Measurements from ENCODE around the gene PRTG. TPM values are rescaled to one million over a fixed set of nuclear protein-coding genes. Genes with fewer than 3 reads are reported as not detected.
A peak's percentile ranks its signal among the peaks of the same experiment; 100 is the strongest.
"Not testable (repeated sequence)": the region's sequence is repeated elsewhere in the genome, so short reads cannot be mapped to it uniquely, and the experiment has no call there.

Gene PRTG
- total RNA-seq, 1 donor from 2014 or later = under 0.01 TPM

GRCh38 chr15:55764398-55764797 is 21.4 kb upstream of the PRTG start:
- FAIRE-seq (no peak), DNase-seq (ENCODE audit: low read depth) (no peak)
- Histone ChIP-seq H3K27me3 (ENCODE audit: control insufficient read depth, insufficient read depth, low read length) (no peaks in the 10 kb centered on the region), H3K36me3 (ENCODE audit: control insufficient read depth, insufficient read depth, low read length) (no peaks in the 10 kb centered on the region), H3K4me3 (ENCODE audit: low read depth, low read length) (no peak overlapping the region)
- no peak for TF ChIP-seq CTCF (IDR thresholded peaks at IDR 0.05; ENCODE audit: insufficient read depth, low read length, severe bottlenecking)

- no peaks in the 10 kb centered on the region for H3K36me3 ChIP-seq (ENCODE audit: control insufficient read depth, insufficient read depth, low read length)
- TF ChIP-seq CTCF (IDR thresholded peaks at IDR 0.05; ENCODE audit: insufficient read depth, low read length, severe bottlenecking) = no peak
- H3K4me3 ChIP-seq (ENCODE audit: low read depth, low read length) = no peak overlapping the region
- FAIRE-seq = no peak
- H3K27me3 ChIP-seq (ENCODE audit: control insufficient read depth, insufficient read depth, low read length) = no peaks in the 10 kb centered on the region
- DNase-seq (ENCODE audit: low read depth) = no peak
These were observed 15.6 kb upstream of the PRTG start for GRCh38 chr15:55758580-55758986.

- not testable (repeated sequence) for FAIRE-seq; H3K27me3 ChIP-seq (ENCODE audit: control insufficient read depth, insufficient read depth, low read length); DNase-seq (ENCODE audit: low read depth); H3K36me3 ChIP-seq (ENCODE audit: control insufficient read depth, insufficient read depth, low read length); H3K4me3 ChIP-seq (ENCODE audit: low read depth, low read length)
These were observed 10.5 kb upstream of the PRTG start for GRCh38 chr15:55753433-55753832.

- DNase-seq (ENCODE audit: low read depth) = no peak
- no peak for FAIRE-seq
- no peak overlapping the region for H3K4me3 ChIP-seq (ENCODE audit: low read depth, low read length)
- no peak for TF ChIP-seq CTCF (IDR thresholded peaks at IDR 0.05; ENCODE audit: insufficient read depth, low read length, severe bottlenecking)
- no peaks in the 10 kb centered on the region for H3K27me3 ChIP-seq (ENCODE audit: control insufficient read depth, insufficient read depth, low read length)
- H3K36me3 ChIP-seq (ENCODE audit: control insufficient read depth, insufficient read depth, low read length) = no peaks in the 10 kb centered on the region
These were observed 7.8 kb upstream of the PRTG start for GRCh38 chr15:55750706-55751105.

GRCh38 chr15:55743729-55744655 is 1.0 kb upstream of the PRTG start:
- H3K36me3 ChIP-seq (ENCODE audit: control insufficient read depth, insufficient read depth, low read length) = no peaks in the 10 kb centered on the region
- TF ChIP-seq CTCF (IDR thresholded peaks at IDR 0.05; ENCODE audit: insufficient read depth, low read length, severe bottlenecking) = no peak
- no peak overlapping the region for H3K4me3 ChIP-seq (ENCODE audit: low read depth, low read length)
- H3K27me3 ChIP-seq (ENCODE audit: control insufficient read depth, insufficient read depth, low read length) = peaks cover 39% of the 10 kb centered on the region
- FAIRE-seq (no peak), DNase-seq (ENCODE audit: low read depth) (no peak)

GRCh38 chr15:55742498-55742926 is 440 bp downstream of the PRTG start:
- peak overlapping the region; percentile 32 for H3K4me3 ChIP-seq (ENCODE audit: low read depth, low read length)
- H3K27me3 ChIP-seq (ENCODE audit: control insufficient read depth, insufficient read depth, low read length) = peaks cover 39% of the 10 kb centered on the region
- FAIRE-seq (no peak), DNase-seq (ENCODE audit: low read depth) (no peak)
- TF ChIP-seq CTCF (IDR thresholded peaks at IDR 0.05; ENCODE audit: insufficient read depth, low read length, severe bottlenecking) = no peak
- H3K36me3 ChIP-seq (ENCODE audit: control insufficient read depth, insufficient read depth, low read length) = no peaks in the 10 kb centered on the region
